Prostate gland (tissue), 2 donors: ENCODE results near the gene PCDH17.

Source experiments
- CTCF ChIP-seq, 4 experiments: fragments of 200-600 bp in 2 of 4; fragments of 450-650 bp in 2 of 4; sonication (generic) in 2 of 4; IDR thresholded peaks; 1 replicate in 3 of 4; 2 replicates in 1 of 4; pipeline ENCODE4 v1.5.1; 2016 to 2019; ENCODE audit warnings: antibody characterized with exemption in 4 of 4, mild to moderate bottlenecking in 2 of 4, moderate library complexity in 2 of 4
- POLR2A ChIP-seq: fragments of 450-650 bp; IDR thresholded peaks from one replicate; pipeline ENCODE4 v1.6.1; 2016; ENCODE audit warnings: antibody characterized with exemption, mild to moderate bottlenecking
- POLR2AphosphoS5 ChIP-seq: sonication (generic); formaldehyde crosslinking; IDR thresholded peaks from one replicate; pipeline ENCODE4 v1.6.1; 2017; ENCODE audit warnings: antibody characterized with exemption

GRCh38 chr13:57666131-57666953, 34.8 kb downstream of the PCDH17 start:
- TF ChIP-seq POLR2A, result no peak
- no peak for TF ChIP-seq CTCF (IDR thresholded peaks at IDR 0.05)
- TF ChIP-seq POLR2AphosphoS5, result no peak
